AG09319 (cell line): ENCODE results near the gene CELF2.

Source experiments
- DNase-seq: peaks from one replicate; pipeline ENCODE4 v3.0.0-alpha.2; 2010; ENCODE audit warnings: low read depth; ENCODE audit errors: extremely low read depth
- TF ChIP-seq, protein P1 (sequence below): IDR thresholded peaks from 2 replicates; pipeline ENCODE4 v1.5.1; 2011; ENCODE audit warnings: low read depth, mild to moderate bottlenecking, inconsistent platforms, low read length, moderate library complexity

Gene CELF2

DNA sequence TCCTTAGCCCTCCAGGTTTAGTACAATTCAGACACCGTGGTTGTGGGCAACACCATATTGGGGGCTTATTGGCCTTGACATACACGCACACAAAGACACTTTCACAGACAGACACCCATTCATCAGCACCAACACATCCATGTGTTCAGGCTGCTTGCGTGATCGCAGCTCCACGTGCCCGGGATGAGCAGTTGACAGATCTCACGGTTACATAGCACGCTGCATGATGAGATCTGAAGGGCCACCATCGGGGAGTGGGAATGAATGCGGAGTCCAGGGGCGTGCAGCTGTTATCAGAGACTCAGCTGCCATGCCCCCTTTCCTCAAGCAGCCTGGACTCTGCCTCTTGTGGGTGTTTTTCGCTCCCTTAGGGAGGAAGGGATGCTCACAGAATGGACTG, 308.6 kb downstream of the CELF2 start:
- TF ChIP-seq, protein P1, sequence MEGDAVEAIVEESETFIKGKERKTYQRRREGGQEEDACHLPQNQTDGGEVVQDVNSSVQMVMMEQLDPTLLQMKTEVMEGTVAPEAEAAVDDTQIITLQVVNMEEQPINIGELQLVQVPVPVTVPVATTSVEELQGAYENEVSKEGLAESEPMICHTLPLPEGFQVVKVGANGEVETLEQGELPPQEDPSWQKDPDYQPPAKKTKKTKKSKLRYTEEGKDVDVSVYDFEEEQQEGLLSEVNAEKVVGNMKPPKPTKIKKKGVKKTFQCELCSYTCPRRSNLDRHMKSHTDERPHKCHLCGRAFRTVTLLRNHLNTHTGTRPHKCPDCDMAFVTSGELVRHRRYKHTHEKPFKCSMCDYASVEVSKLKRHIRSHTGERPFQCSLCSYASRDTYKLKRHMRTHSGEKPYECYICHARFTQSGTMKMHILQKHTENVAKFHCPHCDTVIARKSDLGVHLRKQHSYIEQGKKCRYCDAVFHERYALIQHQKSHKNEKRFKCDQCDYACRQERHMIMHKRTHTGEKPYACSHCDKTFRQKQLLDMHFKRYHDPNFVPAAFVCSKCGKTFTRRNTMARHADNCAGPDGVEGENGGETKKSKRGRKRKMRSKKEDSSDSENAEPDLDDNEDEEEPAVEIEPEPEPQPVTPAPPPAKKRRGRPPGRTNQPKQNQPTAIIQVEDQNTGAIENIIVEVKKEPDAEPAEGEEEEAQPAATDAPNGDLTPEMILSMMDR, result no peak
- DNase-seq, result no peak

DNA sequence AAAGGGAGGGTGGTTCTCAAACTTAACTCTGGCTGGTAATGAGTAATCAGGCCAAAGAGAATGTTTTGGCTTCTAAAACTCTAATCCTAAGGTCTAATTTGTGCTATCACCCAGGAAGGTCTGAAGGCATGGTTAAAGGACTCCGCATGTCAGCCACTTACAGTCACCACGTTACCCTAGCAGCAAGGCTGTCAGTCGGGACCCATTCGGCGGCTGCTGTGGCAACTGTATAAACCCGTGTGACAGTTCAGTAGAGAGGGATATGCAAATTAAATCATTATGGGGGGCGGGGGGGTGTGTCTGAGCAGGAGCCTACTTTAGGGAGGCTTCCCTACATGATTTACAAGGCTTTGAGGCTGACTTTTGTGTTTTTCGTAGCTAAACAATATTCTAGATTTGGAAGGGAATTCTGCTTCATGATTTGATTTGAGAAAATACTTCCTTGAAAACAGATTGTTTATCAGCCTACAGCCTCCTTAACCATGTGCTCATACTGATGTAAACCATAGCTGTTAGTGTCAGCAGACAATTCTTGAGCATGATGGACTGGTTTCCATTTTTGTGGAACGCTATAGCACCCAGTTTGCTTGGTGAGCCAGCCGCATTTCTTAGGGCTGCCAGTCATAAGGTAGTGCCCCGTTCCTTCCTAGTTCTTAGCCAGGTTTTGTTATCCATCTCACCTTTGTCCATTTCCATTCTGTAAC, 309.4 kb downstream of the CELF2 start:
- no peak for DNase-seq
- TF ChIP-seq, protein P1, result no peak

DNA sequence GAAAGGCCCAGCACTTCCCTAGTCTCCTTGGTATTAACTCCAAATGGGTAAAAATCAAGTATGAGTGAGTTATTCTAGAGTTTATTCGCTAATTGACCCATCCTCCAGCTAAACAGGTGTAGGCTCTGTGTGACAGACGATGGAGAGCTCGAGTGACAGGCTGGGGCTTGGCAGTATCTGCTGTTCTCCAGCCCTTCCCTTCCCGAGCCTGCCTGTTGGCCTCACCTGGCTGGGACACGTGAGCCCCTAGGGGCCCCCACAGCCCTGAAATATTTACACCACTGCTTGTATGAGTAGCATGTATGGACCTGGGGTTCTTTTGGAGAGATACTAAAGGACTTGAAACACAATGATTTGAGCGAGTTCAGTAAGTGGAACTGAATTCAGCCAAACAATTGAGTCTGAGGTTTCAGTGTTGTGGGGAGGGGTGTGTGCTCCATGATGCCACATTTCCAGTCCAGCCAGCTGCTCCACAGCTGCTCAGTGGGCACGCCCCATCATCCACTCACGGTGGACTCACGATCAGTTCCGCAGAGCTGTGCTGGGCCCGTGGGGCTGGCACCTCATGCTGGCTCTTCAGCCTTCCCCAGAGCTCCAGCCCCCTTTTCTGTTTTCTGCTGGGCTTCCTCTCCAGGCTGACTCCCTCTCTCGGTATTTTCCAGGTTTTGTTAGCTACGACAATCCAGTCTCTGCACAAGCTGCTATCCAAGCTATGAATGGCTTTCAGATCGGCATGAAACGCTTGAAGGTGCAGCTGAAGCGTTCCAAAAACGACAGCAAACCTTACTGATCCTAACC, 310.8 kb downstream of the CELF2 start:
- TF ChIP-seq, protein P1, result no peak

DNA sequence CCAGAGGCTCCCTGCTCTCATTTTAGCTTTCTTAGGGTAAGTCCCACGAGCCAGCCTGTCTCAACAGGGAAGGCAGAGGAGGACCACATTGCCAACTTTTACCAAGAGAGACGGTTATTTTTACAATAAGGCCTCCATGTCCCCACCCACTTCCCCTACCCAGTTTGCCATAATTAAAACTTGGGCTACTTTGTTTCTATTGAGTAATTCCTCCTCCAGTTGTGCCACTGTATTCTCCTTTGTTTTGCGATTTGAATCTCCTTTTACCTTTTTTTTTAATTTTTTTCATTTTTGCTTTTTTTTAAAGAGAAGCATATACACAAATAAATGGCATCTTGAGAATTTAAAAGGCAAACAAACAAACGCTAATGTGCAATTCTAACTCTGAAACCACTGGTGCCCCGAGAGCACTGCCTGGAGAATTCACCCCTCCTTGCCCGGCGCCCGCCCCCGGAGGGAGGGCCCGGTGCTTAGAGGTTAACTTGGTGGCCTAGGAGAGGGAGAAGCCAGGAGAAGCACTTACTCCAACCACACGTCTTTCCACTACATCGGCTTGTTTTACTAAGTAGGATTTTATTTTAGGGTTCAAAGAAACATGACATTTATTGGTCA, 311.5 kb downstream of the CELF2 start:
- TF ChIP-seq, protein P1, result no peak
- DNase-seq, result no peak

More for the DNA sequence above, 310.8 kb downstream of the CELF2 start:
- DNase-seq, result no peak

DNA sequence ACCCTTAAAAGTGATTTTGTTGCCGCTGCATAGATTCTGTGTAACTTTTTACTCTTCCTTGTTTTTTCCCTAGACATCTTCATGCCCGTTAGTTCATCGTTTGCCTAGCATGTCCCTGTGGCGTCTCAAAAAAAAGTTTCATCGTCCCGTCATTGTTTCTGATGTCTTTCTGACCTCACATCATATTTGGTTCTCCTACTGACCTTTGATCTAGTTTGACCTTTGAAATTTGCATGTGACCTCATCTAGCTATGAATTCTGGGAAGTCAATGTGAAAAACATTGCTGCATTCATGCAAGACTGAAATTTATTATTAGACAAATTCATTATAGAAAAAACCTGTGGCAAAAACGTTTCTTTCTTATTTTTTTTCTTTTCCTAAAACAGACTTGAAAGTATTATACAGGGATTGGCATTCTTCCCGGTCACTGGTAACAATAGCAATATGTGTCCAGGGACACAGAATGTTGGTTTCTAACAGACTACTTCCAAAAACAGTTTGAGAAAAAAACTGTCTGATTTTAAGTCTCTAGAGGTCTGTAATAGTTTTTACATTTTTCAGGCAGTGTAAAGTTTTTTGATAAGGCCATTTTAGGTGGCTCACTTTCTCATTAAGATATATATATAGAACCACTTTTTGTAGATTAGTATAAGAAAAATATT, 312.8 kb downstream of the CELF2 start:
- DNase-seq, result no peak
- TF ChIP-seq, protein P1, result no peak

DNA sequence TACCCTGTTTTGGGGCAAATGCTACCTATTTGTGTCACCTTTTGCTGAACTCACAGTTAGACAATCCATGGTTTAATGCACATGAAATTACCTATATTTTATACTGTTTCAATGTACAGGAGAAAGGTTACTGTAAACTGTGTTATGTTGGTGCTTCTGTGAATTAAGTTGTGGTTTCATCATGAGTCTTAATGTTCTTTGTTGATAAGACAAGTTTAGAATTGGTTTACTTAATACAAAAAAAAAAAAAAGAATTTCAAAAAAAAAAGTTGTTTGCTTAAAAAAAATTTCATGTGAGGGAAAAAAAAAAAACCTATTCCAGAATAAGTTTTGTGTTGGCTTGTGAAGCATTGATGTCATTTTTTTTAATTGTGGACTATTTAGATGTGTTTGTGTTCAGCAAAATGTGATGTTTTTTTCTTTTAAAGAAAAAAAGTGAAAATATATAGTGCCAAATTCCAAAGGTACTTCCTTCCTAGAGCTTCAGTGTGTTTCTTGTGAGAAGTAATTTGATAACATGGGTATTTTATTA, 313.4 kb downstream of the CELF2 start:
- TF ChIP-seq, protein P1, result no peak
- DNase-seq, result no peak
